ENCODE measurements around the gene GRID2. TPM values are rescaled to one million over a fixed set of nuclear protein-coding genes. Genes with fewer than 3 reads are reported as not detected.
"Not testable (repeated sequence)": the region's sequence is repeated elsewhere in the genome, so short reads cannot be mapped to it uniquely, and the experiment has no call there.

Gene GRID2
- total RNA-seq, 3 donors from 2014 or later: under 0.01 TPM

DNA sequence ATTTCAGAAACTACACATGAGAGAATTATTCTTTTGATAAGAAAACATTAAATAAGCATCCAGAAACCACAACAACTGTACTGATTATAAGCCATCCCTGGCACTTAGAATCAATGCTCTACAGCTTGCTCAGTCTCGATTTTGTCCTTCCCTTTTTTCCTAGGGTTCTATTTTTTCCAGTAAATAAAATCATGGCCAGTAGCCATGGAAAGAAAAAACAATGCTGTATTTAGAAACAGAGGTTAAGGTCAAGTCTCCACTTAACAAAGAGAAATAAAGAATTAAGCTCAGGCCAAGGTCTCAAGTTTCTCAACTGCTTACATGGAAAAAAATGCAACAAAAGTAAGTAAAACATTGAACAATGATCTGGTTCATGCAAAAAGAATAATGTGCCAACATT lies 38.7 kb upstream of the GRID2 start:
- Histone ChIP-seq H3K4me1 (no peaks in the 10 kb centered on the region), H3K4me3 (no peak overlapping the region), H3K9me3 (no peaks in the 10 kb centered on the region), H3K27me3 (no peaks in the 10 kb centered on the region), H3K36me3 (no peaks in the 10 kb centered on the region), H3K27ac (no peak overlapping the region)
- intact Hi-C loops (cut with DNase I; ENCODE audit: low total_unique reads): no loop called here
- TF ChIP-seq POLR2AphosphoS5 (IDR thresholded peaks at IDR 0.05): no peak
- TF ChIP-seq CTCF (IDR thresholded peaks at IDR 0.05): no peak
- no peak for TF ChIP-seq POLR2A (IDR thresholded peaks at IDR 0.05)
- no peak for DNase-seq (ENCODE audit: low spot score in 2 of 2)

DNA sequence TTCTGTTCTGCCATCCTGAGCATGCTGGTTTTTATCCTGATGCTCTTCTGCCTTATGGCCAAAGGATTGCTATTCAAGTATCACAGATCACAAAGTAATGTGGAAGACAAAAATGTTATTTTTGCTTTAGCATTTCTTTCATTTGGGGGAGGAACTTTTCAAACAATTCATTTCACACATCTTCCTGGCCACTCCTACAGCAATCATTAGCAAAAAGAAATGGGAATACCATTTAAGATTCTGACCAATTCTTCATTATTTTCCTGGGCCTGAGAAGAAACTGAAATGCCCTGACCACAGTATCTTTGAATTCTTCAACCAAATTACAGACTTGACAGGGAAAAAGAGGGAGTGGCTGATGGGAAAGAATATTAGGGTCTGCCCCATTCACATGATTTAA lies 38.0 kb upstream of the GRID2 start:
- Histone ChIP-seq H3K27ac (no peak overlapping the region), H3K36me3 (no peaks in the 10 kb centered on the region), H3K9me3 (no peaks in the 10 kb centered on the region), H3K4me1 (no peaks in the 10 kb centered on the region), H3K4me3 (no peak overlapping the region), H3K27me3 (no peaks in the 10 kb centered on the region)
- intact Hi-C loops (cut with DNase I; ENCODE audit: low total_unique reads): no loop called here
- no peak for DNase-seq (ENCODE audit: low spot score in 2 of 2)
- TF ChIP-seq POLR2A (IDR thresholded peaks at IDR 0.05) (no peak), CTCF (IDR thresholded peaks at IDR 0.05) (no peak), POLR2AphosphoS5 (IDR thresholded peaks at IDR 0.05) (no peak)

GRCh38 chr4:92266521-92266920 lies 37.2 kb upstream of the GRID2 start:
- DNase-seq (ENCODE audit: low spot score in 2 of 2): no peak
- Histone ChIP-seq H3K4me3 (no peak overlapping the region), H3K9me3 (no peaks in the 10 kb centered on the region), H3K27me3 (no peaks in the 10 kb centered on the region), H3K36me3 (no peaks in the 10 kb centered on the region), H3K4me1 (no peaks in the 10 kb centered on the region), H3K27ac (no peak overlapping the region)
- intact Hi-C loops (cut with DNase I; ENCODE audit: low total_unique reads): no loop called here
- TF ChIP-seq POLR2A (IDR thresholded peaks at IDR 0.05): no peak
- no peak for TF ChIP-seq CTCF (IDR thresholded peaks at IDR 0.05)
- TF ChIP-seq POLR2AphosphoS5 (IDR thresholded peaks at IDR 0.05): no peak

DNA sequence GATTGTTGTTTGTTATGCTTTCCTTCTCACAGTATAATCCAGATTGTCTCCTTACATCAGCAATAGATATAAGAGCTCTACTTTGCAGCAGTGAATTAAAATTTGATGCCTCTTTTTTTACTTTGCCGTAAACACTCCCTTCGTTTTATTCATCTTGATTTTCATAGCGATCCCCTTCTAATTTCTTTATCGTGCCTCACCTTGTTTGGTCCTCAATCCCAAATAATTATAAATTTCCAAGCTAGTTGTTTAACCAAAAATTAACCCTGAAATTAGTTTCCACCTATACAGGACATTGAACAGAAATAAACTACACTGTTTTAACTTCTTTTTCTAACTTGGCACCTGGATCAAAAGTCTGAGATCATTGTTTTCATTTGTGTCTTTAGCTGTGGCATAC lies 35.1 kb upstream of the GRID2 start:
- intact Hi-C loops (cut with DNase I; ENCODE audit: low total_unique reads): no loop called here
- no peaks in the 10 kb centered on the region for H3K36me3 ChIP-seq
- H3K27ac ChIP-seq: no peak overlapping the region
- no peak overlapping the region for H3K4me3 ChIP-seq
- H3K9me3 ChIP-seq: no peaks in the 10 kb centered on the region
- no peak for DNase-seq (ENCODE audit: low spot score in 2 of 2)
- no peak for TF ChIP-seq POLR2AphosphoS5 (IDR thresholded peaks at IDR 0.05)
- no peak for TF ChIP-seq POLR2A (IDR thresholded peaks at IDR 0.05)
- no peak for TF ChIP-seq CTCF (IDR thresholded peaks at IDR 0.05)
- H3K27me3 ChIP-seq: no peaks in the 10 kb centered on the region
- no peaks in the 10 kb centered on the region for H3K4me1 ChIP-seq

DNA sequence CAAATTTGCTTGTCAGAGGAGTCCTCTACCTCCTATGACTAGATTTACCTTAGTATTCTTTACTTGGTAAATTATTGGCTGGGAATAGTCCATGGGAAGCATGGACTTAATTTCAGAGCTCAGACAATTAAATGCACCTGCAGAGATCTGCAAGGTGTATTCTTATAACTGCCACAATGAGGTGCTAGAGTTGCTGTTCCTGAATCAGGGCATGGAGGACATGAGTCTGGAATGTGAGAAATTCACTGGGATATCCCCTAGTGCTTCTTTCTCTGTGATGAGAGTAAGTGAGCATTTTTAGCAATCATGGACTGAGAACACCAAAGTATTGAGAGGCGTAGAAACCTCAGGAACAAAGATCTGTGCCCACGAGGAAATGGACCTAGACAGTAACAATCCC lies 32.9 kb upstream of the GRID2 start:
- TF ChIP-seq POLR2AphosphoS5 (IDR thresholded peaks at IDR 0.05) (no peak), POLR2A (IDR thresholded peaks at IDR 0.05) (no peak), CTCF (IDR thresholded peaks at IDR 0.05) (no peak)

GRCh38 chr4:92271551-92271950 lies 32.2 kb upstream of the GRID2 start:
- DNase-seq (ENCODE audit: low spot score in 2 of 2); H3K27me3 ChIP-seq; H3K36me3 ChIP-seq; H3K4me1 ChIP-seq; H3K27ac ChIP-seq; intact Hi-C loops (cut with DNase I; ENCODE audit: low total_unique reads); H3K4me3 ChIP-seq; H3K9me3 ChIP-seq: not testable (repeated sequence)

More for the DNA sequence above, 32.9 kb upstream of the GRID2 start:
- no peak for DNase-seq (ENCODE audit: low spot score in 2 of 2)
- Histone ChIP-seq H3K36me3 (no peaks in the 10 kb centered on the region), H3K27me3 (no peaks in the 10 kb centered on the region), H3K9me3 (no peaks in the 10 kb centered on the region), H3K4me3 (no peak overlapping the region), H3K4me1 (no peaks in the 10 kb centered on the region), H3K27ac (no peak overlapping the region)
- intact Hi-C loops (cut with DNase I; ENCODE audit: low total_unique reads): no loop called here

GRCh38 chr4:92277057-92277881 lies 26.5 kb upstream of the GRID2 start:
- H3K4me3 ChIP-seq; H3K27me3 ChIP-seq; intact Hi-C loops (cut with DNase I; ENCODE audit: low total_unique reads); H3K27ac ChIP-seq; H3K4me1 ChIP-seq; DNase-seq (ENCODE audit: low spot score in 2 of 2); H3K36me3 ChIP-seq; H3K9me3 ChIP-seq: not testable (repeated sequence)

Measured in breast epithelium (tissue), 4 donors.